HEK293 (cell line): ENCODE results near the gene SMURF2.

Source experiments
- CTCF ChIA-PET: fragments of 350-600 bp; formaldehyde crosslinking; extraction: SDS; loops from one replicate; lab custom pipeline; 2021; ENCODE audit warnings: antibody characterized with exemption; lab: Yijun Ruan, JAX
- POLR2A ChIA-PET: fragments of 300-600 bp; formaldehyde crosslinking; extraction: SDS; loops from one replicate; lab custom pipeline; 2020; ENCODE audit warnings: antibody characterized with exemption, inconsistent platforms; lab: Yijun Ruan, JAX
- H3K27ac ChIP-seq: fragments of 200-500 bp; sonication (Bioruptor generic); 2 replicates; pipeline ENCODE4 v1.5.1; 2014; ENCODE audit warnings: low read depth, low read length, control low read depth, inconsistent platforms; ENCODE audit errors: extremely low read depth
- H3K36me3 ChIP-seq, 2 experiments: fragments of 200-500 bp in 1 of 2; sonication (Bioruptor generic) in 1 of 2; 1 replicate in 1 of 2; 2 replicates in 1 of 2; pipeline ENCODE4 v1.5.1; 2014 to 2017; ENCODE audit warnings: inconsistent platforms in 2 of 2, low read length in 2 of 2; ENCODE audit not compliant: control insufficient read depth in 2 of 2, insufficient read depth in 1 of 2
- H3K4me1 ChIP-seq: fragments of 200-500 bp; sonication (Bioruptor generic); 2 replicates; pipeline ENCODE4 v1.5.1; 2014; ENCODE audit warnings: mild to moderate bottlenecking, low read length, inconsistent platforms; ENCODE audit not compliant: control insufficient read depth, insufficient read depth
- H3K4me3 ChIP-seq: 2 replicates; pipeline ENCODE4 v1.5.1; 2011; ENCODE audit warnings: low read depth, mild to moderate bottlenecking, control low read depth, low read length, moderate library complexity
- H3K9me3 ChIP-seq: fragments of 200-500 bp; sonication (Bioruptor generic); 2 replicates; pipeline ENCODE4 v1.5.1; 2014; ENCODE audit warnings: low read depth, low read length, inconsistent platforms; ENCODE audit not compliant: control insufficient read depth, insufficient read depth
- SCRT2 ChIP-seq: fragments of 450-650 bp; formaldehyde crosslinking; IDR thresholded peaks from 2 replicates; pipeline ENCODE4 v1.5.1; 2016; ENCODE audit warnings: missing biosample characterization, missing genetic modification characterization
- ZNF830 ChIP-seq: fragments of 450-650 bp; IDR thresholded peaks from 2 replicates; pipeline ENCODE4 v1.5.0; 2018; ENCODE audit warnings: missing biosample characterization, missing genetic modification characterization, low read depth, mild to moderate bottlenecking, moderate library complexity

SMURF2 gene

GRCh38 chr17:64496348-64496785, 165.7 kb downstream of the SMURF2 start:
- Histone ChIP-seq H3K27ac (peak overlapping the region; percentile 73), H3K36me3 (peaks cover 24 to 63% of the 10 kb centered on the region in 2 experiments), H3K4me1 (no peaks in the 10 kb centered on the region), H3K9me3 (no peaks in the 10 kb centered on the region), H3K4me3 (peak overlapping the region; percentile 75)
- CTCF ChIA-PET = interaction anchor here (0.8 to 1.5 kb wide), 5 partner anchors 10 to 76 kb away, joined by 3 to 6 read pairs (median 4); no protein-coding TSS in a partner anchor
- TF ChIP-seq ZNF830 (tag by site-specific recombination) = no peak
- TF ChIP-seq SCRT2 (tag by site-specific recombination) = 0 out of 2 replicates have a peak, but pooled peaks have one; percentile 7
- POLR2A ChIA-PET = interaction anchor here (0.6 to 5.2 kb wide), 7 partner anchors 10 to 166 kb away, joined by 3 to 146 read pairs (median 3); partner anchors contain the start of genes CEP95 and DDX5
